ENCODE measurements around the gene TELO2. TPM values are rescaled to one million over a fixed set of nuclear protein-coding genes. Genes with fewer than 3 reads are reported as not detected.

TELO2 gene
- polyA plus RNA-seq, 3 donors = 7.3 to 58.1 (median 11.4) TPM

DNA sequence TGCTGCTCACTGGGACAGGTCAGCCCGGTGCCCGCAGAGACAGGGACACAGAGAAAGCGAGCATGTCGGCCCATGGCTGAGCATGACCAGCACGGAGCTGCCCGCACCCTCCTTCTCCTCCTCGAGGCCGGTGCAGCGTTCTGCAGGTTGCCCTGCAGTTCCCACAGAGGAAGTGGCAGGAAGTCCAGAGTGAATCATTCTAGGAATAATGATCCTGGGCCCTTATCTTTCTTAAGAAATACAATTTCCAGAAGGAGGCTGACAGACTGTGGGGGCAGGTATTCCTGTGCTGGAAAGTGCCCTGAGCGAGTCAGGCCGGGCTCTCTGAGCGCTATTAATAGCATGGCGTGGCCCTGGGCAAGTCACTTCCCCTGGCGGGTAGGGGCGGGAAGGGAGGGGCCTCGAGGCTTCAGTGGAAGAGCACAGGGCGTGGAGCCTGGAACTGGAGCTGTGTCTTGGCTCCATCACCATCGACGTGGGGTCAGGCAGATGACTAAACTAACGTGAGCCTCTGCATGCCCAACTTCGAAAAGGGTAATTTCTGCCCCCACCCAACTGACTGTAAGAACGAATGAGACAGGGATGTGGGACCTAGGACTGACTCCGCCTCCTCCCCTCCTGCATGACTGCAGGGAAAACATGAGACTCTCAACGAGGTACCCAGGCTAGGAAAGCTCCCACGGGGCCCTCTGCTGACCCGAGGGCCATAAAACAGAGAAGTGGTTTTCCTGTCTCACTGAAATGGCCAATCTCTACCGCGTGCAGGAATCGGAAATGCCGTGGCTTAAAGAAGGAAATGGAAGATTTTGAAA, 50.1 kb downstream of the TELO2 start:
- H3K4me3 ChIP-seq (replicated peaks in 1 of 3; ENCODE audit: low read depth in 2 of 3, low read length in 3 of 3) = peak overlapping the region in 1 of 3 experiments; percentile 54
- H3K9me3 ChIP-seq (replicated peaks in 1 of 2; ENCODE audit: control insufficient read depth in 1 of 2, insufficient read depth in 1 of 2, low read length in 2 of 2) = no peaks in the 10 kb centered on the region
- peak overlapping the region; percentile 71 for H2AFZ ChIP-seq (ENCODE audit: insufficient read depth, low read depth, low read length, poor library complexity, severe bottlenecking)
- WGBS (ENCODE audit: insufficient coverage) = 16% methylated on average over 26 of the region's 30 CpGs
- H3K79me2 ChIP-seq (ENCODE audit: insufficient read depth, low read length) = no peaks in the 10 kb centered on the region
- peak overlapping the region; percentile 40 to 79 for H3K4me3 Mint-ChIP-seq
- peak overlapping the region; percentile 49 for H3K9ac ChIP-seq (ENCODE audit: insufficient read depth, low read length, poor library complexity, severe bottlenecking)
- peak overlapping the region; percentile 90 to 98 (median 95) for H3K27ac Mint-ChIP-seq
- peak overlapping the region; percentile 85 to 89 for H3K27ac ChIP-seq (ENCODE audit: low read depth in 1 of 2, low read length in 2 of 2)
- intact Hi-C loops (cut with micrococcal nuclease) = loop anchor here in 1 of 2 donors (5.0 to 10.0 kb wide), 2 partner anchors 62 to 71 kb away; no protein-coding TSS in a partner anchor
- peak overlapping the region; percentile 50 for H3K4me2 ChIP-seq (replicated peaks; ENCODE audit: extremely low read depth, low read length, poor library complexity, severe bottlenecking)
- no peaks in the 10 kb centered on the region for H3K27me3 Mint-ChIP-seq (ENCODE audit: low read depth in 3 of 3)
- no peaks in the 10 kb centered on the region for H3K9me3 Mint-ChIP-seq
- H4K20me1 ChIP-seq (ENCODE audit: insufficient read depth, low read length) = no peaks in the 10 kb centered on the region
- H3K4me1 ChIP-seq (ENCODE audit: control insufficient read depth in 1 of 2, insufficient read depth in 2 of 2, low read length in 2 of 2) = peaks cover 38 to 44% of the 10 kb centered on the region in 2 donors
- H3K27me3 ChIP-seq (ENCODE audit: control insufficient read depth in 2 of 2, insufficient read depth in 2 of 2, low read length in 2 of 2) = no peaks in the 10 kb centered on the region
- H3K36me3 Mint-ChIP-seq = peaks cover 0 to 14% of the 10 kb centered on the region in 2 donors
- peaks cover 41% of the 10 kb centered on the region for H3K4me1 Mint-ChIP-seq
- no peaks in the 10 kb centered on the region for H3K36me3 ChIP-seq (replicated peaks in 1 of 2; ENCODE audit: control insufficient read depth in 1 of 2, insufficient read depth in 2 of 2, low read length in 2 of 2)
- TF ChIP-seq, protein P1, sequence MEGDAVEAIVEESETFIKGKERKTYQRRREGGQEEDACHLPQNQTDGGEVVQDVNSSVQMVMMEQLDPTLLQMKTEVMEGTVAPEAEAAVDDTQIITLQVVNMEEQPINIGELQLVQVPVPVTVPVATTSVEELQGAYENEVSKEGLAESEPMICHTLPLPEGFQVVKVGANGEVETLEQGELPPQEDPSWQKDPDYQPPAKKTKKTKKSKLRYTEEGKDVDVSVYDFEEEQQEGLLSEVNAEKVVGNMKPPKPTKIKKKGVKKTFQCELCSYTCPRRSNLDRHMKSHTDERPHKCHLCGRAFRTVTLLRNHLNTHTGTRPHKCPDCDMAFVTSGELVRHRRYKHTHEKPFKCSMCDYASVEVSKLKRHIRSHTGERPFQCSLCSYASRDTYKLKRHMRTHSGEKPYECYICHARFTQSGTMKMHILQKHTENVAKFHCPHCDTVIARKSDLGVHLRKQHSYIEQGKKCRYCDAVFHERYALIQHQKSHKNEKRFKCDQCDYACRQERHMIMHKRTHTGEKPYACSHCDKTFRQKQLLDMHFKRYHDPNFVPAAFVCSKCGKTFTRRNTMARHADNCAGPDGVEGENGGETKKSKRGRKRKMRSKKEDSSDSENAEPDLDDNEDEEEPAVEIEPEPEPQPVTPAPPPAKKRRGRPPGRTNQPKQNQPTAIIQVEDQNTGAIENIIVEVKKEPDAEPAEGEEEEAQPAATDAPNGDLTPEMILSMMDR (IDR thresholded peaks at IDR 0.05) = no peak
- DNase-seq = peak; percentile 85 to 91 (median 85)

DNA sequence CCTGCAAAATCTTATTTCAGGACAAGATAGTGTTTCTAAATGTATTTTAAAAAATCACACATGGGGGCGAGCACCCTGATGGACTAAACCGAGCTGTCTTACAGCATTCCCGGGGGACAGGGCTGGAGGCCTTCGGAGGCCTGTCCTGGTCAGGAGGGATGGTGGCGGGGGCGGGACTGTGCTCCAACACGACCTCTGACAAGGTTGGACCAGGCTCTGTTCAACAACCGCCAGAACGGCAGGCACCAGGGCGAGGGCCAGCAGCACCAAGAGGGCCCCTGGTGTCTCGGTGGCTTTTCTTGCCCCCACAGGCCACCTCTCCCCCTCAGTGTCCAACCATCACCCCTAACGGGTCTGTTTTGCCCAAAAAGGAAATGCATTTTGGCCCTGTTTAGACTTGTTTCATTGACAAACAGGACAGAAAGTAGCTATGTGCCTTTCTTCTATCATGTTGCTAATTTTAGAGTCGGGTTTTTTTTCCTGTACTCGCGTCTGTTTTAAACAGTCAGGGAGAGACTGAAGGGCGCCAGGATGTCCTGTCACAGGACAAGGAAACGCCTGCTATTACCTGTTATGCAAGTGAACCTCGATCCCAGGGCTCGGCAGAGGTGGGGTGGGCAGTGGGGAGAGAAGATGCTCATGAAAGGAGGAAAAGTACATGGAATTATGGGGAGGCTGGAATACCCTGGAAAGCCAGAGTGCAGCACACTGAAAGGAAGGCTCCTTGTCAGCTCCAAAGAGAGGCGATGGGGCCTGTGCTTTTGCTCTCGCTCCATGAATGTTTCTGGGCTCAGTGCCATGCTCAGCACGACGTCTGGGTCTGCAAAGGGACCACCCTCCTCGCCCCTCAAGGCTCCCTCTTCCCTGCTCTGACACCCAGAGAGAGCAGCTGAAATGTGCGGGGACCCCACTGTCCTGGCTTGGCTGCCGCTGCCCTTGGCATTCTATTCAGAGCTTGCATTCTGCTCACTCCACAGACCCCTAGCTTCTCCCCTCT, 52.2 kb downstream of the TELO2 start:
- H3K27me3 ChIP-seq (ENCODE audit: control insufficient read depth in 2 of 2, insufficient read depth in 2 of 2, low read length in 2 of 2) = no peaks in the 10 kb centered on the region
- no peaks in the 10 kb centered on the region for H4K20me1 ChIP-seq (ENCODE audit: insufficient read depth, low read length)
- no peaks in the 10 kb centered on the region for H3K79me2 ChIP-seq (ENCODE audit: insufficient read depth, low read length)
- no peak for DNase-seq
- H3K9me3 Mint-ChIP-seq = no peaks in the 10 kb centered on the region
- WGBS (ENCODE audit: insufficient coverage) = 39% methylated on average over 25 of the region's 26 CpGs
- H3K27ac Mint-ChIP-seq = peak overlapping the region in 4 of 7 donors; percentile 30 to 96 (median 52)
- no peak overlapping the region for H3K4me2 ChIP-seq (replicated peaks; ENCODE audit: extremely low read depth, low read length, poor library complexity, severe bottlenecking)
- H3K4me1 ChIP-seq (ENCODE audit: control insufficient read depth in 1 of 2, insufficient read depth in 2 of 2, low read length in 2 of 2) = peaks cover 38 to 44% of the 10 kb centered on the region in 2 donors
- H3K27me3 Mint-ChIP-seq (ENCODE audit: low read depth in 3 of 3) = no peaks in the 10 kb centered on the region
- peaks cover 41% of the 10 kb centered on the region for H3K4me1 Mint-ChIP-seq
- no peaks in the 10 kb centered on the region for H3K9me3 ChIP-seq (replicated peaks in 1 of 2; ENCODE audit: control insufficient read depth in 1 of 2, insufficient read depth in 1 of 2, low read length in 2 of 2)
- H3K4me3 ChIP-seq (replicated peaks in 1 of 3; ENCODE audit: low read depth in 2 of 3, low read length in 3 of 3) = no peak overlapping the region
- H2AFZ ChIP-seq (ENCODE audit: insufficient read depth, low read depth, low read length, poor library complexity, severe bottlenecking) = peak overlapping the region; percentile 63
- H3K4me3 Mint-ChIP-seq = peak overlapping the region in 1 of 2 donors; percentile 59
- intact Hi-C loops (cut with micrococcal nuclease) = loop anchor here in 1 of 2 donors (10.0 kb wide), 1 partner anchor 59 kb away; no protein-coding TSS in a partner anchor
- H3K36me3 ChIP-seq (replicated peaks in 1 of 2; ENCODE audit: control insufficient read depth in 1 of 2, insufficient read depth in 2 of 2, low read length in 2 of 2) = no peaks in the 10 kb centered on the region
- TF ChIP-seq, protein P1 (IDR thresholded peaks at IDR 0.05) = no peak
- H3K36me3 Mint-ChIP-seq = peaks cover 0 to 12% of the 10 kb centered on the region in 2 donors
- no peak overlapping the region for H3K9ac ChIP-seq (ENCODE audit: insufficient read depth, low read length, poor library complexity, severe bottlenecking)
- H3K27ac ChIP-seq (ENCODE audit: low read depth in 1 of 2, low read length in 2 of 2) = no peak overlapping the region

All from CD14-positive monocyte (primary cell).